IMR-90 (cell line): ENCODE data around the gene SMG1. TPM values are rescaled to one million over a fixed set of nuclear protein-coding genes. Genes with fewer than 3 reads are reported as not detected.

ENCODE experiments used
- ATAC-seq: fragments of 200-7000 bp; cut with Tn5 transposase; 2 replicates; pipeline ENCODE4 v1.9.1; 2020; ENCODE audit warnings: low read depth, mild to moderate bottlenecking, moderate library complexity
- BruUV-seq: library from RNA; stranded (reverse); fragments of 400-500 nt; replicated peaks from 2 replicates; lab custom pipeline; 2021; lab: Mats Ljungman, UMichigan
- CTCF ChIA-PET: fragments of 300-600 bp; formaldehyde crosslinking; extraction: SDS; loops from one replicate; lab custom pipeline; 2021; ENCODE audit warnings: antibody characterized with exemption; lab: Yijun Ruan, JAX
- POLR2A ChIA-PET: fragments of 300-600 bp; sonication (Branson Sonifier 250); formaldehyde crosslinking; loops from one replicate; lab custom pipeline; 2022; ENCODE audit warnings: antibody characterized with exemption; ENCODE audit not compliant: unreplicated experiment; lab: Charles Lee
- DNase-seq: peaks from one replicate; pipeline ENCODE4 v3.0.0; 2013
- H2AFZ ChIP-seq: replicated peaks from 2 replicates; pipeline ENCODE3; 2013; ENCODE audit warnings: low read length, mild to moderate bottlenecking; ENCODE audit not compliant: poor library complexity
- H2AK5ac ChIP-seq: 2 replicates; pipeline ENCODE4 v1.6.1; 2013; ENCODE audit warnings: low read depth, low read length, inconsistent platforms
- H2AK9ac ChIP-seq: replicated peaks from 2 replicates; pipeline ENCODE3; 2013; ENCODE audit warnings: mild to moderate bottlenecking, low read depth, low read length, moderate library complexity; ENCODE audit not compliant: poor library complexity
- H2BK120ac ChIP-seq: 2 replicates; pipeline ENCODE4 v1.6.1; 2013; ENCODE audit warnings: low read depth, low read length, inconsistent platforms
- H2BK15ac ChIP-seq: 3 replicates; pipeline ENCODE4 v1.6.1; 2013; ENCODE audit warnings: low read depth, low read length, inconsistent platforms
- H2BK20ac ChIP-seq: 2 replicates; pipeline ENCODE4 v1.6.1; 2013; ENCODE audit warnings: low read depth, mild to moderate bottlenecking, inconsistent platforms, low read length, moderate library complexity
- H2BK5ac ChIP-seq: 2 replicates; pipeline ENCODE4 v1.6.1; 2013; ENCODE audit warnings: mild to moderate bottlenecking, low read depth, low read length, inconsistent platforms; ENCODE audit not compliant: poor library complexity, severe bottlenecking
- H3K14ac ChIP-seq: replicated peaks from 2 replicates; pipeline ENCODE4 v1.6.1; 2013; ENCODE audit warnings: low read depth, low read length, inconsistent platforms
- H3K18ac ChIP-seq: 2 replicates; pipeline ENCODE4 v1.6.1; 2013; ENCODE audit warnings: low read depth, low read length, control low read depth
- H3K23ac ChIP-seq: 2 replicates; pipeline ENCODE4 v1.6.1; 2013; ENCODE audit warnings: low read depth, low read length, inconsistent platforms
- H3K27ac ChIP-seq: 2 replicates; pipeline ENCODE4 v1.5.1; 2013; ENCODE audit warnings: mild to moderate bottlenecking, control low read depth, low read length; ENCODE audit not compliant: insufficient read depth
- H3K27me3 ChIP-seq: 2 replicates; pipeline ENCODE4 v1.6.1; 2013; ENCODE audit warnings: low read length; ENCODE audit not compliant: control insufficient read depth, insufficient read depth
- H3K36me3 ChIP-seq: 2 replicates; pipeline ENCODE4 v1.6.1; 2013; ENCODE audit warnings: low read length, mixed read lengths; ENCODE audit not compliant: control insufficient read depth, insufficient read depth
- H3K4ac ChIP-seq: 2 replicates; pipeline ENCODE4 v1.6.1; 2013; ENCODE audit warnings: low read depth, low read length, inconsistent platforms
- H3K4me1 ChIP-seq: 2 replicates; pipeline ENCODE4 v1.6.1; 2013; ENCODE audit warnings: low read length, mixed read lengths; ENCODE audit not compliant: control insufficient read depth, insufficient read depth
- H3K4me2 ChIP-seq: 2 replicates; pipeline ENCODE4 v1.6.1; 2013; ENCODE audit warnings: low read depth, mild to moderate bottlenecking, control low read depth, low read length, moderate library complexity
- H3K4me3 ChIP-seq: 2 replicates; pipeline ENCODE4 v1.5.1; 2013; ENCODE audit warnings: low read depth, mild to moderate bottlenecking, control low read depth, low read length, moderate library complexity; ENCODE audit not compliant: insufficient read depth
- H3K56ac ChIP-seq: 2 replicates; pipeline ENCODE4 v1.6.1; 2013; ENCODE audit warnings: low read length, inconsistent platforms; ENCODE audit not compliant: insufficient read depth; ENCODE audit errors: extremely low read depth
- H3K79me1 ChIP-seq, 2 experiments: 2 replicates each; pipeline ENCODE4 v1.6.1; 2013; ENCODE audit warnings: low read length in 2 of 2, inconsistent platforms in 1 of 2, low read depth in 1 of 2
- H3K9ac ChIP-seq: 2 replicates; pipeline ENCODE4 v1.6.1; 2013; ENCODE audit warnings: low read depth, low read length, control low read depth
- H3K9me1 ChIP-seq: 2 replicates; pipeline ENCODE4 v1.6.1; 2013; ENCODE audit warnings: low read length, inconsistent platforms; ENCODE audit not compliant: insufficient read depth
- H3K9me3 ChIP-seq: 2 replicates; pipeline ENCODE4 v1.6.1; 2013; ENCODE audit warnings: low read length; ENCODE audit not compliant: control insufficient read depth, insufficient read depth
- H4K20me1 ChIP-seq: 2 replicates; pipeline ENCODE4 v1.6.1; 2013; ENCODE audit warnings: low read length, inconsistent platforms; ENCODE audit not compliant: insufficient read depth
- H4K5ac ChIP-seq: 2 replicates; pipeline ENCODE4 v1.6.1; 2013; ENCODE audit warnings: mild to moderate bottlenecking, low read depth, low read length, control low read depth
- H4K8ac ChIP-seq, 2 experiments: 2 replicates each; pipeline ENCODE4 v1.6.1; 2013; ENCODE audit warnings: low read depth in 2 of 2, low read length in 2 of 2, control low read depth in 1 of 2, inconsistent platforms in 1 of 2
- H4K91ac ChIP-seq: 2 replicates; pipeline ENCODE4 v1.6.1; 2013; ENCODE audit warnings: low read depth, low read length, inconsistent platforms; ENCODE audit not compliant: insufficient read depth
- CEBPB ChIP-seq: IDR thresholded peaks from 2 replicates; pipeline ENCODE4 v1.6.1; 2012; ENCODE audit warnings: low read depth, low read length, improper control_type of control experiment
- CTCF ChIP-seq: conservative IDR thresholded peaks from 2 replicates; pipeline ENCODE4 v1.5.1; 2012; ENCODE audit warnings: mild to moderate bottlenecking, low read depth, low read length, improper control_type of control experiment
- ELK1 ChIP-seq: fragments of 150-350 bp; IDR thresholded peaks from 2 replicates; pipeline ENCODE4 v1.6.1; 2016; ENCODE audit warnings: low read depth, mild to moderate bottlenecking, low read length, moderate library complexity, borderline replicate concordance
- FOS ChIP-seq: fragments of 150-350 bp; IDR thresholded peaks from 2 replicates; pipeline ENCODE4 v1.6.1; 2016; ENCODE audit warnings: low read depth, low read length
- MAZ ChIP-seq: IDR thresholded peaks from 2 replicates; pipeline ENCODE4 v1.6.1; 2012; ENCODE audit warnings: low read depth, mild to moderate bottlenecking, low read length, improper control_type of control experiment, moderate library complexity, borderline replicate concordance
- MXI1 ChIP-seq: IDR thresholded peaks from 2 replicates; pipeline ENCODE4 v1.6.1; 2012; ENCODE audit warnings: low read depth, mild to moderate bottlenecking, low read length, moderate library complexity, borderline replicate concordance
- RFX5 ChIP-seq: IDR thresholded peaks from 2 replicates; pipeline ENCODE4 v1.8.0; 2012; ENCODE audit warnings: low read depth, mild to moderate bottlenecking, low read length, moderate library complexity
- USF2 ChIP-seq: fragments of 150-350 bp; IDR thresholded peaks from 2 replicates; pipeline ENCODE4 v1.6.1; 2017; ENCODE audit warnings: mild to moderate bottlenecking, antibody characterized with exemption, low read length, low read depth
- WGBS, 2 experiments: methylation state at CpG; one replicate each; pipeline versions ENCODE4 v1.1.5 to v1.1.7; 2013; ENCODE audit warnings: missing lambda C conversion rate in 2 of 2; ENCODE audit not compliant: insufficient read length in 1 of 2; ENCODE audit errors: extremely low coverage in 2 of 2; 5-methylcytosine and 5-hydroxymethylcytosine counted together
- dilution Hi-C: fragments of 300-500 bp; cut with HindIII; formaldehyde crosslinking; loops from one replicate; pipeline ENCODE4 v1.14.3; 2018; ENCODE audit warnings: low sequenced_read_pairs; ENCODE audit not compliant: unreplicated experiment
- in situ Hi-C: fragments of 300-500 bp; cut with MboI; formaldehyde crosslinking; loops from 3 replicates; pipeline ENCODE4 v1.14.3; 2019; ENCODE audit warnings: low sequenced_read_pairs, inconsistent platforms, mixed read lengths
- intact Hi-C: fragments of 100-400 bp; cut with micrococcal nuclease; formaldehyde crosslinking; loops from 2 replicates; pipeline ENCODE4 v1.10.0; 2022
- polyA plus RNA-seq, 3 experiments: library from polyadenylated mRNA; depleted of rRNA; stranded (reverse); fragments of >200 nt; gene quantifications; 2 replicates each; pipeline ENCODE4 v1.2.3, GENCODE V29; 2012; ENCODE audit warnings: low replicate concordance in 1 of 3
- total RNA-seq: library from RNA; depleted of rRNA; stranded (reverse); fragments of >200 nt; gene quantifications from 2 replicates; pipeline ENCODE4 v1.2.3, GENCODE V29; 2012

The SMG1 gene
- total and polyA plus RNA-seq, 2 of the 4 experiments (the other 2 are of a cell fraction): 13.4 to 53.8 TPM

- Histone ChIP-seq H3K4me1 (no peaks in the 10 kb centered on the region), H3K14ac (no peak overlapping the region), H2BK120ac (no peak overlapping the region), H3K36me3 (no peaks in the 10 kb centered on the region), H3K27ac (no peak overlapping the region), H2AK5ac (no peak overlapping the region), H3K56ac (no peak overlapping the region), H3K9me1 (no peaks in the 10 kb centered on the region), H3K79me1 (no peaks in the 10 kb centered on the region), H3K18ac (no peak overlapping the region), H4K5ac (no peak overlapping the region), H3K9me3 (no peaks in the 10 kb centered on the region), H3K23ac (no peak overlapping the region), H3K4me2 (no peak overlapping the region), H4K8ac (no peak overlapping the region), H3K4ac (no peak overlapping the region), H3K4me3 (no peak overlapping the region), H2BK15ac (no peak overlapping the region), H2BK5ac (no peak overlapping the region), H3K27me3 (no peaks in the 10 kb centered on the region; the same call in 1 of the 2 replicates), H4K91ac (no peak overlapping the region), H2AK9ac (no peak overlapping the region), H2BK20ac (no peak overlapping the region), H2AFZ (no peak overlapping the region), H4K20me1 (no peaks in the 10 kb centered on the region), H3K9ac (no peak overlapping the region)
- in situ Hi-C loops: no loop called here
- POLR2A ChIA-PET: no interaction called here
- TF ChIP-seq CTCF: no peak
- no peak for TF ChIP-seq FOS
- no peak for TF ChIP-seq ELK1
- TF ChIP-seq MXI1: no peak
- no peak for TF ChIP-seq CEBPB
- TF ChIP-seq RFX5: no peak
- no peak for TF ChIP-seq MAZ
- TF ChIP-seq USF2: no peak
- dilution Hi-C loops: no loop called here
- WGBS, 2 experiments: 93% methylated on average over 2 of the region's 7 CpGs; no CpG with 5 or more reads in 1 of the 2 experiments
- intact Hi-C loops: no loop called here
- BruUV-seq: no TSS peak
- CTCF ChIA-PET: interaction anchor here (0.5 kb wide), 1 partner anchor 45 kb away, joined by 4 read pairs; no protein-coding TSS in a partner anchor
- no peak for ATAC-seq
- no peak for DNase-seq
These were observed 10.6 kb upstream of the SMG1 start for GRCh38 chr16:18936727-18937340.
